HepG2 (cell line): ENCODE measurements around the gene CARHSP1. TPM values are rescaled to one million over a fixed set of nuclear protein-coding genes. Genes with fewer than 3 reads are reported as not detected.

ENCODE experiments used
- ATAC-seq: fragments of 200-7000 bp; cut with Tn5 transposase; 3 replicates; pipeline ENCODE4 v1.9.1; 2020; ENCODE audit warnings: mild to moderate bottlenecking, moderate library complexity
- BruUV-seq: library from RNA; stranded (reverse); fragments of 400-500 nt; replicated peaks from 2 replicates; lab custom pipeline; 2021; lab: Mats Ljungman, UMichigan
- CTCF ChIA-PET: fragments of 300-600 bp; formaldehyde crosslinking; extraction: SDS; loops from one replicate; lab custom pipeline; 2021; ENCODE audit warnings: low total read pairs, inconsistent platforms, low intra/inter-chr PET ratio; lab: Yijun Ruan, JAX
- POLR2A ChIA-PET: fragments of 350-600 bp; sonication (Branson Sonifier 250); formaldehyde crosslinking; loops from one replicate; lab custom pipeline; 2020; ENCODE audit warnings: antibody characterized with exemption, inconsistent platforms; lab: Yijun Ruan, JAX
- DNase-seq: peaks from one replicate; pipeline ENCODE4 v3.0.0-alpha.2; 2015; ENCODE audit warnings: low spot score
- FAIRE-seq: peaks from 3 replicates; lab custom pipeline; 2011; peaks lifted over from hg19 to GRCh38; lab: Jason Lieb, UNC
- H2AFZ ChIP-seq: one replicate; pipeline ENCODE4 v1.6.1; 2011; ENCODE audit warnings: low read length, inconsistent platforms
- H3K27ac ChIP-seq: fragments of 300-600 bp; 3 replicates; pipeline ENCODE4 v1.8.0; 2011; ENCODE audit warnings: mixed run types, mild to moderate bottlenecking, mixed read lengths, low read length, inconsistent platforms; ENCODE audit not compliant: insufficient read depth; ENCODE audit errors: extremely low read length
- H3K27me3 ChIP-seq, 2 experiments: fragments of 200-600 bp in 1 of 2; 2 replicates in 1 of 2; 3 replicates in 1 of 2; pipeline versions ENCODE4 v1.6.0 to v1.8.0; 2011; ENCODE audit warnings: low read length in 2 of 2, mild to moderate bottlenecking in 2 of 2, moderate library complexity in 2 of 2, inconsistent platforms in 1 of 2; ENCODE audit not compliant: insufficient read depth in 2 of 2, control insufficient read depth in 1 of 2
- H3K36me3 ChIP-seq, 2 experiments: fragments of 200-600 bp in 1 of 2; replicated peaks in 1 of 2; 2 replicates in 1 of 2; 3 replicates in 1 of 2; pipeline versions ENCODE4 v1.5.1 to v1.8.0; 2011; ENCODE audit warnings: low read length in 2 of 2, inconsistent platforms in 1 of 2; ENCODE audit not compliant: insufficient read depth in 2 of 2, control insufficient read depth in 1 of 2
- H3K4me1 ChIP-seq: 2 replicates; pipeline ENCODE4 v1.5.1; 2012; ENCODE audit warnings: low read length, inconsistent platforms; ENCODE audit not compliant: insufficient read depth
- H3K4me2 ChIP-seq: 2 replicates; pipeline ENCODE4 v1.6.0; 2011; ENCODE audit warnings: low read depth, low read length, inconsistent platforms
- H3K4me3 ChIP-seq, 3 experiments: fragments of 200-600 bp in 1 of 3; sonication (generic), shearing (Covaris generic) in 1 of 3; replicated peaks in 1 of 3; 2 replicates each; pipeline ENCODE4 v1.5.1; 2011 to 2016; ENCODE audit warnings: low read length in 3 of 3, inconsistent platforms in 2 of 3, low read depth in 2 of 3, mild to moderate bottlenecking in 2 of 3, control low read depth in 1 of 3, mixed read lengths in 1 of 3; ENCODE audit not compliant: insufficient read depth in 1 of 3
- H3K79me2 ChIP-seq: one replicate; pipeline ENCODE4 v1.6.1; 2011; ENCODE audit warnings: low read length, inconsistent platforms; ENCODE audit not compliant: insufficient read depth
- H3K9ac ChIP-seq: 2 replicates; pipeline ENCODE4 v1.6.0; 2011; ENCODE audit warnings: mild to moderate bottlenecking, low read depth, low read length, inconsistent platforms; ENCODE audit not compliant: insufficient read depth
- H3K9me3 ChIP-seq: 2 replicates; pipeline ENCODE4 v1.5.1; 2012; ENCODE audit warnings: mild to moderate bottlenecking, low read length
- H4K20me1 ChIP-seq: 2 replicates; pipeline ENCODE4 v1.6.0; 2011; ENCODE audit warnings: inconsistent platforms, mild to moderate bottlenecking, low read length, moderate library complexity; ENCODE audit not compliant: insufficient read depth
- ARNTL ChIP-seq: sonication (generic); formaldehyde crosslinking; IDR thresholded peaks from 2 replicates; pipeline ENCODE4 v1.4.0; 2020; ENCODE audit warnings: mild to moderate bottlenecking, missing genetic modification reagents
- ATF4 ChIP-seq, 2 experiments: fragments of 450-650 bp in 1 of 2; sonication (generic) in 1 of 2; formaldehyde crosslinking; IDR thresholded peaks; 2 replicates each; pipeline versions ENCODE4 v1.5.0 to v1.8.0; 2020 to 2022; ENCODE audit warnings: mild to moderate bottlenecking in 1 of 2, missing genetic modification reagents in 1 of 2
- BCL3 ChIP-seq: sonication (generic); formaldehyde crosslinking; IDR thresholded peaks from 2 replicates; pipeline ENCODE4 v1.5.1; 2020; ENCODE audit warnings: mild to moderate bottlenecking, missing genetic modification reagents, moderate library complexity
- BRD4 ChIP-seq: sonication (generic); formaldehyde crosslinking; IDR thresholded peaks from 2 replicates; pipeline ENCODE4 v1.4.0; 2020; ENCODE audit warnings: missing genetic modification reagents
- CERS6 ChIP-seq: sonication (generic); formaldehyde crosslinking; IDR thresholded peaks from 2 replicates; pipeline ENCODE4 v1.5.0; 2020; ENCODE audit warnings: missing genetic modification reagents
- ELF3 ChIP-seq: IDR thresholded peaks from 2 replicates; pipeline ENCODE4 v1.6.1; 2016; ENCODE audit warnings: missing genetic modification reagents, missing compliant biosample characterization
- KDM5A ChIP-seq: fragments of 200-600 bp; sonication (generic); IDR thresholded peaks from 2 replicates; pipeline ENCODE4 v1.7.0; 2018; ENCODE audit warnings: antibody characterized with exemption, mild to moderate bottlenecking, low read length, borderline replicate concordance
- MIXL1 ChIP-seq: IDR thresholded peaks from 2 replicates; pipeline ENCODE4 v1.6.1; 2016
- MYPOP ChIP-seq: sonication (generic); formaldehyde crosslinking; IDR thresholded peaks from 2 replicates; pipeline ENCODE4 v1.8.1; 2023; ENCODE audit warnings: mild to moderate bottlenecking, moderate library complexity, missing genetic modification reagents
- TBP ChIP-seq: sonication (generic); formaldehyde crosslinking; IDR thresholded peaks from 2 replicates; pipeline ENCODE4 v1.5.0; 2020; ENCODE audit warnings: missing genetic modification reagents
- TFAP4 ChIP-seq: sonication (generic); IDR thresholded peaks from 2 replicates; pipeline ENCODE4 v1.6.1; 2016; ENCODE audit warnings: low read depth, borderline replicate concordance
- ZNF326 ChIP-seq: sonication (generic); formaldehyde crosslinking; IDR thresholded peaks from 2 replicates; pipeline ENCODE4 v1.4.0; 2020; ENCODE audit warnings: missing genetic modification reagents, borderline replicate concordance
- ZNF382 ChIP-seq: sonication (generic); formaldehyde crosslinking; IDR thresholded peaks from 2 replicates; pipeline ENCODE4 v1.5.0; 2020; ENCODE audit warnings: missing genetic modification reagents, mild to moderate bottlenecking, borderline replicate concordance
- ZNF414 ChIP-seq: sonication (generic); formaldehyde crosslinking; IDR thresholded peaks from 2 replicates; pipeline ENCODE4 v1.5.0; 2020; ENCODE audit warnings: missing genetic modification reagents
- ZNF441 ChIP-seq: sonication (generic); formaldehyde crosslinking; IDR thresholded peaks from 2 replicates; pipeline ENCODE4 v1.7.0; 2021; ENCODE audit warnings: missing genetic modification reagents, borderline replicate concordance
- ZSCAN12 ChIP-seq: sonication (generic); formaldehyde crosslinking; IDR thresholded peaks from 2 replicates; pipeline ENCODE4 v1.9.0; 2021; ENCODE audit warnings: mild to moderate bottlenecking, missing genetic modification reagents
- WGBS: methylation state at CpG from one replicate; pipeline ENCODE4 v1.1.6; 2017; ENCODE audit warnings: low lambda C conversion rate; 5-methylcytosine and 5-hydroxymethylcytosine counted together
- in situ Hi-C: cut with HindIII; loops from 2 replicates; pipeline ENCODE4 v1.10.0; 2017; ENCODE audit warnings: low pct_unique_long_range_greater_than_20kb; ENCODE audit not compliant: extremely low pct_ligation_motif_present
- intact Hi-C: fragments of 100-400 bp; cut with micrococcal nuclease; formaldehyde crosslinking; loops from one replicate; pipeline ENCODE4 v1.10.0; 2022; ENCODE audit not compliant: unreplicated experiment
- polyA plus RNA-seq, 8 experiments: library from polyadenylated mRNA; depleted of rRNA in 3 of 8; stranded (reverse) in 7 of 8; unstranded in 1 of 8; fragments of >200 nt; fragmentation: Illumina TruSeq in 4 of 8; extraction: Trizol in 4 of 8; gene quantifications; 2 replicates each; pipeline versions ENCODE4 v1.2.1 to v1.2.3, GENCODE V29; 2011 to 2016; ENCODE audit warnings: low read depth in 4 of 8, missing spikeins in 1 of 8, mixed read lengths in 1 of 8; ENCODE audit not compliant: insufficient read depth in 1 of 8
- total RNA-seq, 5 experiments: library from RNA; depleted of rRNA; stranded (reverse); fragments of >200 nt; fragmentation: Illumina TruSeq; extraction: Trizol; gene quantifications; 2 replicates each; pipeline ENCODE4 v1.2.3, GENCODE V29; 2016; ENCODE audit warnings: low read depth in 1 of 5

The CARHSP1 gene
- total and polyA plus RNA-seq, 2 of the 13 experiments (the other 11 are each of a cell fraction or from before 2014, with no cell fraction given), result 173 to 345 TPM

GRCh38 chr16:8822403-8822802 lies 46.4 kb downstream of the CARHSP1 start:
- CTCF ChIA-PET, result no interaction called here
- no peak overlapping the region for H3K27ac ChIP-seq
- TF ChIP-seq CERS6 (no peak), KDM5A (no peak), MYPOP (CRISPR knock-in tag) (no peak), ZNF326 (CRISPR knock-in tag) (no peak), ZNF414 (CRISPR knock-in tag) (no peak), ZNF441 (CRISPR knock-in tag) (no peak), MIXL1 (no peak), ARNTL (no peak), BCL3 (CRISPR knock-in tag) (no peak), TFAP4 (no peak), ZNF382 (CRISPR knock-in tag) (no peak), BRD4 (CRISPR knock-in tag) (no peak), ATF4 (CRISPR knock-in tag; IDR thresholded peaks at IDR 0.05) (no peak), ZSCAN12 (CRISPR knock-in tag) (no peak), TBP (no peak), ELF3 (CRISPR knock-in tag) (no peak)
- TF ChIP-seq, all 625 proteins: peak for 0
- ATAC-seq (no peak), DNase-seq (no peak), FAIRE-seq (no peak)
- Histone ChIP-seq H3K4me3 (no peak overlapping the region), H3K27me3 (no peaks in the 10 kb centered on the region), H3K79me2 (no peaks in the 10 kb centered on the region), H3K4me1 (no peaks in the 10 kb centered on the region; the same call in 1 of the 2 replicates), H3K4me2 (no peak overlapping the region), H2AFZ (no peak overlapping the region), H4K20me1 (peaks cover 5% of the 10 kb centered on the region; the same call in 1 of the 2 replicates), H3K36me3 (peaks cover 22 to 77% of the 10 kb centered on the region in 2 experiments), H3K9ac (no peak overlapping the region), H3K9me3 (no peaks in the 10 kb centered on the region)
- POLR2A ChIA-PET, result interaction anchor here (0.7 to 1.9 kb wide), 2 partner anchors 41 to 46 kb away, joined by 3 to 5 read pairs; partner anchors contain the start of gene CARHSP1
- 97% methylated on average over 3 of the region's 3 CpGs for WGBS
- intact Hi-C loops, result no loop called here
- no TSS peak for BruUV-seq
- in situ Hi-C loops, result no loop called here
